Activated B cell treated with CpG ODN at 0.5 μM for 24 hours (primary cell): Measurements from ENCODE around the gene EIF4E1B. TPM values are rescaled to one million over a fixed set of nuclear protein-coding genes. Genes with fewer than 3 reads are reported as not detected.
A peak's percentile ranks its signal among the peaks of the same experiment; 100 is the strongest.

ENCODE experiments used
- ATAC-seq: fragments of 200-7000 bp; cut with Tn5 transposase; one replicate; pipeline ENCODE4 v1.10.0; 2021; ENCODE audit warnings: low read depth, mild to moderate bottlenecking, moderate library complexity
- CTCF ChIA-PET: fragments of 350-600 bp; sonication (Branson Sonifier 250); formaldehyde crosslinking; loops from one replicate; lab custom pipeline; 2021; ENCODE audit warnings: antibody characterized with exemption; lab: Charles Lee
- POLR2A ChIA-PET: fragments of 350-600 bp; sonication (Branson Sonifier 250); formaldehyde crosslinking; loops from one replicate; lab custom pipeline; 2021; ENCODE audit warnings: antibody characterized with exemption; lab: Charles Lee
- DNase-seq: peaks from one replicate; pipeline ENCODE4 v3.0.0; 2022
- H3K27ac Mint-ChIP-seq: one replicate; pipeline ENCODE4 v1.8.0; 2020; ENCODE audit warnings: mixed read lengths
- H3K27me3 Mint-ChIP-seq: one replicate; pipeline ENCODE4 v1.8.0; 2021; ENCODE audit warnings: mixed read lengths
- H3K36me3 Mint-ChIP-seq: one replicate; pipeline ENCODE4 v1.8.0; 2021; ENCODE audit warnings: low read depth, mixed read lengths
- H3K4me1 Mint-ChIP-seq: one replicate; pipeline ENCODE4 v1.8.0; 2021; ENCODE audit warnings: mixed read lengths
- H3K4me3 Mint-ChIP-seq: one replicate; pipeline ENCODE4 v1.8.0; 2020; ENCODE audit warnings: mild to moderate bottlenecking, mixed read lengths
- H3K9me3 Mint-ChIP-seq: one replicate; pipeline ENCODE4 v1.8.0; 2020; ENCODE audit warnings: mixed read lengths
- intact Hi-C: fragments of 100-400 bp; cut with micrococcal nuclease; formaldehyde crosslinking; loops from one replicate; pipeline ENCODE4 v1.15.1; 2024
- total RNA-seq: library from RNA; stranded (reverse); gene quantifications from 2 replicates; pipeline ENCODE4 v1.2.3, GENCODE V29; 2022
- TF ChIP-seq, protein P1 (sequence below): fragments of 200-600 bp; IDR thresholded peaks from one replicate; pipeline ENCODE4 v1.8.0; 2022; ENCODE audit warnings: antibody characterized with exemption, mild to moderate bottlenecking

The EIF4E1B gene
- total RNA-seq, 1 donor from 2014 or later: not detected

DNA sequence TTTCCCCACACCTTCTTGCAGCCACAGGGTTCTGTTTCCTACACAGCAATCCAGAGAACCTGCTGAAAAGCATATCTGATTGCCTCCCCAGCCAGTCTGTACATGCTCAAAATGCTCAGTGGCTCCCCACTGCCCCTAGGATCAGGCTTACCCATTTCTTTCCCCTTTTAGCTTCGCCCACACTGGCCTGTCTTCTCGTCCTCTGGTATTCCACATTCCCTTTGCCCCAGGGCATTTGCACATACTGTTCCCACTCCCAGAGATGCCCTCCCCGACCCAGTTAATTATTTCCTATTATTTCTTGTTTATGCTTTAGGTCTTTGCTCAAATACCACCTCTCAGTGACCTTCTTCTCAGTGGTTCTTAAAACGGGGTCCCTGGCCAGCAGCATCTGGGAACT is 10.1 kb downstream of the EIF4E1B start:
- ChIA-PET CTCF (no interaction called here), POLR2A (interaction anchor here (0.6 to 1.3 kb wide), 2 partner anchors 10 to 387 kb away, joined by 4 read pairs; partner anchors contain the start of genes EIF4E1B and SNCB)
- no peak overlapping the region for H3K4me3 Mint-ChIP-seq

DNA sequence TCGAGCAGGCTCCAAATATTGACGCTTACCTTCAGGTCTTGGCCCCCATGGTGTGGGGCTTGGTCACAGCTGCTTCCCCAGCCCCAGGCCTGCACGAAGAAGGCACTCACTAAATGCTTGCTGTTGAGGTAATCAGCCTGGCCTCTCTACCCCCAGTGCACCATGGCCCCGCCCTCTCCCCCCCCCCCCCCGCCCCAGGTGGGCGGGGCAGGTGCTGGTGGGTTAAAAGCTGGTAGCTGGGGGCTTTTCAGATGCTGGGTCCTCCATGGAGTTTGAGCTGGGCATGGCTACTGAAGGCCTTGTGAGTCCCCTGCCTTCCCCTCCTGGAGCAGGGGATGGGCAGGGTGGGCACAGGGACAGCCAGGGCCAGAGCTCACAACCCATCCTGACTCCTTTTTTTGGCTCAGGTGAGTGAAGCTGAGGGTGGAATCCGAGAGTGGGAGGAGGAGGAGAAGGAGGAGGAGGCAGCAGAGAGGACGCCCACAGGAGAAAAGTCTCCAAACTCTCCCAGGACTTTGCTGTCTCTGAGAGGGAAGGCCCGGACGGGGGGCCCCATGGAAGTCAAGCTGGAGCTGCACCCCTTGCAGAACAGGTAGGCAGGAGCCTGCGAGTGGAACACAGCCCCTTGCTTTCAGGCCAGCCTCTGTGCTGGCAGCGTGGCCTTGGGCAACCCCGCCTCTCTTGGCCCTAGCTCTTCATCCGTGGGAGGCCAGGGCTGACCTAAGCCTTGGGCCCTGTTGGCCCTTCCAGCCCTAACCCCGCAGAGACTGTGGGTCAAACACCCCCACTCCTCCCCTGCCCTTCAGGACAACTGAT is 12.4 kb downstream of the EIF4E1B start:
- intact Hi-C loops: no loop called here
- H3K36me3 Mint-ChIP-seq: no peaks in the 10 kb centered on the region
- DNase-seq (no peak), ATAC-seq (no peak)
- H3K9me3 Mint-ChIP-seq: no peaks in the 10 kb centered on the region
- CTCF ChIA-PET: interaction anchor here (1.1 to 1.3 kb wide), 2 partner anchors 9 to 18 kb away, joined by 3 to 4 read pairs; no protein-coding TSS in a partner anchor
- TF ChIP-seq, protein P1, sequence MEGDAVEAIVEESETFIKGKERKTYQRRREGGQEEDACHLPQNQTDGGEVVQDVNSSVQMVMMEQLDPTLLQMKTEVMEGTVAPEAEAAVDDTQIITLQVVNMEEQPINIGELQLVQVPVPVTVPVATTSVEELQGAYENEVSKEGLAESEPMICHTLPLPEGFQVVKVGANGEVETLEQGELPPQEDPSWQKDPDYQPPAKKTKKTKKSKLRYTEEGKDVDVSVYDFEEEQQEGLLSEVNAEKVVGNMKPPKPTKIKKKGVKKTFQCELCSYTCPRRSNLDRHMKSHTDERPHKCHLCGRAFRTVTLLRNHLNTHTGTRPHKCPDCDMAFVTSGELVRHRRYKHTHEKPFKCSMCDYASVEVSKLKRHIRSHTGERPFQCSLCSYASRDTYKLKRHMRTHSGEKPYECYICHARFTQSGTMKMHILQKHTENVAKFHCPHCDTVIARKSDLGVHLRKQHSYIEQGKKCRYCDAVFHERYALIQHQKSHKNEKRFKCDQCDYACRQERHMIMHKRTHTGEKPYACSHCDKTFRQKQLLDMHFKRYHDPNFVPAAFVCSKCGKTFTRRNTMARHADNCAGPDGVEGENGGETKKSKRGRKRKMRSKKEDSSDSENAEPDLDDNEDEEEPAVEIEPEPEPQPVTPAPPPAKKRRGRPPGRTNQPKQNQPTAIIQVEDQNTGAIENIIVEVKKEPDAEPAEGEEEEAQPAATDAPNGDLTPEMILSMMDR: no peak
- POLR2A ChIA-PET: interaction anchor here (0.6 to 1.7 kb wide), 2 partner anchors 13 to 324 kb away, joined by 5 to 7 read pairs; partner anchors contain the start of genes EIF4E1B and SNCB
- H3K27ac Mint-ChIP-seq: no peak overlapping the region
- peaks cover 11% of the 10 kb centered on the region for H3K4me1 Mint-ChIP-seq
- H3K27me3 Mint-ChIP-seq: peaks cover under 1% of the 10 kb centered on the region
- H3K4me3 Mint-ChIP-seq: no peak overlapping the region

More for the DNA sequence above, 10.1 kb downstream of the EIF4E1B start:
- Mint-ChIP-seq H3K4me1 (no peaks in the 10 kb centered on the region), H3K27ac (no peak overlapping the region), H3K36me3 (no peaks in the 10 kb centered on the region), H3K27me3 (peaks cover 12% of the 10 kb centered on the region), H3K9me3 (no peaks in the 10 kb centered on the region)
- DNase-seq: no peak
- ATAC-seq: no peak
- TF ChIP-seq, protein P1: no peak
- intact Hi-C loops: no loop called here

DNA sequence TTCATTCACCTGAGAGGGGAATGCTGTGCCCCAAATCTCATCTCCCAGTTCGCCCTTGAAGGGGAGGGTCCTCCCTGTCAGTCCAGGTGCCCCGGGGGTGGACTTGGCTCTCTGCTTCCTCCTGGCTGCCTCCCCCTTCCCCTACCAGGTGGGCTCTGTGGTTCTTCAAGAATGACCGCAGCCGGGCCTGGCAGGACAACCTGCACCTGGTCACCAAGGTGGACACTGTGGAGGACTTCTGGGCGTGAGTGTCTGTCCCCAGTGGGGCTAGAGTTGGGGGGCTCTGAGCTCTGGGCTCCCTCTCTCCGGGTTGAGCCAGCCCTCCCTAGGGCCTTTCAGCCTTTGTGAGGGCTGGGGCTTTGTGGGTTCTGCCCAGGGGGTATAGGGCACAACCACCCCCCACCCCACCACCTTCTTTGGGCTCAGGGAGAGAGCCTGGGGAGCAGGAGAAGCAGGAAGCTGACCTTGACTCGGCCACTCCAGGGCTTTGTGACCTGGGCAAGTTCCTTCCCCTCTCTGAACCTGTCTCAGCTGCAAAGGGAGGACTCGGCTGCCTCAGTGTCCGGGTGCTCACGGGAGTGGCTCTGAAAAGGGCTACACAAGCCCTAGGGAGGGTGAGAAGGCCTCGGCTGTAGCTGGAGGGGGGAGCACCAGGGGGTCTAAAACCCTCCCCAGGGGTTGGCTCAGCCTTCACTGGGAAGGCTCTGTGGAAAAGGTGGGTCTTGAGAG is 13.2 kb downstream of the EIF4E1B start:
- TF ChIP-seq, protein P1: no peak
- no peaks in the 10 kb centered on the region for H3K9me3 Mint-ChIP-seq
- peaks cover 18% of the 10 kb centered on the region for H3K4me1 Mint-ChIP-seq
- no peaks in the 10 kb centered on the region for H3K27me3 Mint-ChIP-seq
- ATAC-seq (no peak), DNase-seq (no peak)
- H3K4me3 Mint-ChIP-seq: no peak overlapping the region
- ChIA-PET CTCF (interaction anchor here (1.1 to 8.5 kb wide), 2 partner anchors 15 to 17 kb away, joined by 4 to 62 read pairs; no protein-coding TSS in a partner anchor), POLR2A (interaction anchor here (1.7 kb wide), 1 partner anchor 13 kb away, joined by 7 read pairs; the partner anchor contains the start of genes EIF4E1B and SNCB)
- H3K27ac Mint-ChIP-seq: peak overlapping the region; percentile 27
- H3K36me3 Mint-ChIP-seq: no peaks in the 10 kb centered on the region
- intact Hi-C loops: no loop called here

DNA sequence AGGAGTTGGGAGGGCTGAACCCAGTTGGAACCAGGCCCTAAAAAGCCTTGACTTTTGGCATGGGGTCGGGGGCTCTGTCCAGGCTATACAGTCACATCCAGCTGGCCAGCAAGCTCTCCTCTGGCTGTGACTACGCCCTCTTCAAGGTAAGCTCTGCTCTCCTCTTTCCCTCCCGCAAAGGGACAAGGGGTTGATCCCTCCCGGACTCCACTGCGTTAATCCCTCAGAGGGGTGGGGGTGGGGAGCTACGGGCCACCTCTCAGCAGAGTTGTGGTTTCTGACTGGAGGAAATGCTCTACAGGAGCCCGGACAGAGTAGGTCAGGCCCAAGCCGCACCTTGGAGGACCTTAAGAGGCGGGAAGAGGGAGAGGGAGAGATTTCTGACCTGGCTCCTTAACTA is 13.8 kb downstream of the EIF4E1B start:
- DNase-seq (no peak), ATAC-seq (no peak)
- no peaks in the 10 kb centered on the region for H3K9me3 Mint-ChIP-seq
- H3K36me3 Mint-ChIP-seq: no peaks in the 10 kb centered on the region
- TF ChIP-seq, protein P1: no peak
- POLR2A ChIA-PET: interaction anchor here (1.7 kb wide), 1 partner anchor 14 kb away, joined by 7 read pairs; the partner anchor contains the start of genes EIF4E1B and SNCB
- no peaks in the 10 kb centered on the region for H3K27me3 Mint-ChIP-seq
- no peak overlapping the region for H3K4me3 Mint-ChIP-seq
- CTCF ChIA-PET: interaction anchor here (8.5 kb wide), 1 partner anchor 15 kb away, joined by 62 read pairs; no protein-coding TSS in a partner anchor
- no peak overlapping the region for H3K27ac Mint-ChIP-seq
- intact Hi-C loops: no loop called here
- H3K4me1 Mint-ChIP-seq: peaks cover 24% of the 10 kb centered on the region
